ENCODE measurements around the gene PTPRO.

PTPRO gene

GRCh38 chr12:15634010-15634683 lies 311.8 kb downstream of the PTPRO start:
- no peaks in the 10 kb centered on the region for H3K9me2 ChIP-seq (replicated peaks; ENCODE audit: insufficient read depth, low read length)
- no peak overlapping the region for H3K4me2 ChIP-seq (ENCODE audit: low read depth, low read length, poor library complexity, severe bottlenecking)
- no peaks in the 10 kb centered on the region for H3K9me3 ChIP-seq (ENCODE audit: insufficient read depth, low read length)
- no peaks in the 10 kb centered on the region for H3K27me3 ChIP-seq (ENCODE audit: low read length)
- no peaks in the 10 kb centered on the region for H4K20me1 ChIP-seq (ENCODE audit: low read depth, low read length)
- H3K79me2 ChIP-seq (ENCODE audit: insufficient read depth, low read length) = no peaks in the 10 kb centered on the region
- H3F3A ChIP-seq (ENCODE audit: insufficient read depth) = no peaks in the 10 kb centered on the region
- no peak overlapping the region for H3K4me3 ChIP-seq (ENCODE audit: insufficient read depth, low read length, poor library complexity, severe bottlenecking)
- H2AFZ ChIP-seq (ENCODE audit: low read depth, low read length, severe bottlenecking) = no peak overlapping the region
- no peaks in the 10 kb centered on the region for H3K36me3 ChIP-seq (ENCODE audit: low read length)
- H3K9ac ChIP-seq (ENCODE audit: low read length) = no peak overlapping the region
- H3K27ac ChIP-seq (ENCODE audit: low read depth, low read length) = no peak overlapping the region
- no peak for TF ChIP-seq CTCF (IDR thresholded peaks at IDR 0.05; ENCODE audit: insufficient read depth, low read length, poor library complexity, severe bottlenecking)
- TF ChIP-seq EZH2phosphoT487 (conservative IDR thresholded peaks at IDR 0.05; ENCODE audit: low read length) = no peak

DNA sequence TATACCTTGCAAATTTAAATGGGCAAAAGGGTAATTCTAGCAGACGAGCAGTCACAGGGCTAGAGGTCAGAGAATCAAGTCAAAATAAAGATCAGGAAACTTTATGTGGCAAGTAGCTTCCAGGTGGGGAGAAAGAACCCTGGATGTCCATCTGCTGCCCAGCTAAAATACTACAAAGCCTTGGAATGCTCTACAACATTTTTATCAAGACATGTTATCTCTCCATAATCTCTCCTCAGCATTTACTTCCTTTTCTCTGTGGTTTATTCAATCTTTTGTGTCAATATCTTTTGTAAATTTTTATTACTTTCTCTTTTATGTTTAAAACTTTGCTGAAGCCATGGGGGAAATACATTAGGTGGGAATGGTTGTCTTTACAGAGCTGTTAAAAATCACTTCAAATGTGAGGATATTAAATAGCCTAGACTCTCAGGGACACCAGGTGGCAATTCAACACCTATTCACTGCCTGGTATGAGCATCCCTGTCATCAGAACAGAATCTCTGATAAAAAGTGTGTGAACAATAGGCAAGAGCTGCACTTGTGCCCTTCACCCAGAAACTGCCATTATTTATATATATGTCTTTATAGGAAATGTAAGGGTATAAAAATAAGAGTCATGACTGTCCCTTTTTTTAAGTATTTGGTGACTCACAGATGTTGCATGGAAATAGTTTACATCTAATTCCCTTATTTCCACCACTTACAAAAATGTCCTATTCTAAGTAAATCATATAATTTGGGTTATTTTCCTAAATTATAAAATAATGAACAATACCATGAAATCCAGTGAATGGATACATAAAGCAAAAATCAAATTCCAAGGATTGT lies 314.0 kb downstream of the PTPRO start:
- no peaks in the 10 kb centered on the region for H3K9me3 ChIP-seq (ENCODE audit: insufficient read depth, low read length)
- no peaks in the 10 kb centered on the region for H4K20me1 ChIP-seq (ENCODE audit: low read depth, low read length)
- no peak overlapping the region for H3K4me2 ChIP-seq (ENCODE audit: low read depth, low read length, poor library complexity, severe bottlenecking)
- TF ChIP-seq CTCF (IDR thresholded peaks at IDR 0.05; ENCODE audit: insufficient read depth, low read length, poor library complexity, severe bottlenecking) = no peak
- no peak for TF ChIP-seq EZH2phosphoT487 (conservative IDR thresholded peaks at IDR 0.05; ENCODE audit: low read length)
- H3K79me2 ChIP-seq (ENCODE audit: insufficient read depth, low read length) = no peaks in the 10 kb centered on the region
- 0 out of 2 replicates have a peak, but pooled peaks cover 3% of the 10 kb centered on the region for H3K36me3 ChIP-seq (ENCODE audit: low read length)
- H3K27me3 ChIP-seq (ENCODE audit: low read length) = no peaks in the 10 kb centered on the region
- H3K9me2 ChIP-seq (replicated peaks; ENCODE audit: insufficient read depth, low read length) = no peaks in the 10 kb centered on the region
- no peak overlapping the region for H3K4me3 ChIP-seq (ENCODE audit: insufficient read depth, low read length, poor library complexity, severe bottlenecking)
- no peak overlapping the region for H3K27ac ChIP-seq (ENCODE audit: low read depth, low read length)
- H2AFZ ChIP-seq (ENCODE audit: low read depth, low read length, severe bottlenecking) = no peak overlapping the region
- no peaks in the 10 kb centered on the region for H3F3A ChIP-seq (ENCODE audit: insufficient read depth)
- no peak overlapping the region for H3K9ac ChIP-seq (ENCODE audit: low read length)

DNA sequence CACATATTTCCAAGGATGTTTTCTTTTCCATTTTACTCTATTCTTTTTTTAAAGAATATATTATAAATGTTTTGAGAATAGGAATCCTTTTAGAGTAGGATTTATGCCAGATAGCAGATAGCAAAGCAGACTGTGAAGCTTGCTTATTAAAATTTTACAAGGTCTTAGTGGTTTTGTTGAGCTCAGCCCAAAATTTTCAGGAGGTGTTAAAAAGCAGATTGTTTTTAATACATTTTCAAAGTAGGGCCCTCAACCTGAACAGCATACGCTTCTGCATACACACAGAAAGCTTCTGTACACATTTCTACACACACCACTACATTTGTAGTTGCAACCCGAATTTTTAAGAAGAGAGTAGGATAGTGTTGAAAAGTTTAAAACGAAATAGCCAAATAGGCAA lies 315.9 kb downstream of the PTPRO start:
- Histone ChIP-seq H3K9me2 (replicated peaks; ENCODE audit: insufficient read depth, low read length) (no peaks in the 10 kb centered on the region), H2AFZ (ENCODE audit: low read depth, low read length, severe bottlenecking) (no peak overlapping the region), H3K4me3 (ENCODE audit: insufficient read depth, low read length, poor library complexity, severe bottlenecking) (no peak overlapping the region), H3F3A (ENCODE audit: insufficient read depth) (no peaks in the 10 kb centered on the region), H3K9ac (ENCODE audit: low read length) (no peak overlapping the region), H3K27me3 (ENCODE audit: low read length) (no peaks in the 10 kb centered on the region), H3K9me3 (ENCODE audit: insufficient read depth, low read length) (no peaks in the 10 kb centered on the region), H3K4me2 (ENCODE audit: low read depth, low read length, poor library complexity, severe bottlenecking) (no peak overlapping the region), H3K36me3 (ENCODE audit: low read length) (0 out of 2 replicates have a peak, but pooled peaks cover 3% of the 10 kb centered on the region), H3K79me2 (ENCODE audit: insufficient read depth, low read length) (no peaks in the 10 kb centered on the region), H3K27ac (ENCODE audit: low read depth, low read length) (no peak overlapping the region), H4K20me1 (ENCODE audit: low read depth, low read length) (no peaks in the 10 kb centered on the region)
- TF ChIP-seq EZH2phosphoT487 (conservative IDR thresholded peaks at IDR 0.05; ENCODE audit: low read length) = no peak
- TF ChIP-seq CTCF (IDR thresholded peaks at IDR 0.05; ENCODE audit: insufficient read depth, low read length, poor library complexity, severe bottlenecking) = no peak
